Tibial nerve (tissue), 3 donors: Measurements from ENCODE around the gene SYNGR1.

Experiments
- POLR2A ChIP-seq, 2 donors: fragments of 450-650 bp; IDR thresholded peaks; one replicate each; pipeline ENCODE4 v1.6.1; 2017; ENCODE audit warnings: antibody characterized with exemption in 2 of 2, mild to moderate bottlenecking in 2 of 2, moderate library complexity in 2 of 2
- TF ChIP-seq, protein P1 (sequence below), 5 experiments: fragments of 200-600 bp in 3 of 5; fragments of 450-650 bp in 2 of 5; sonication (generic) in 3 of 5; IDR thresholded peaks; one replicate each; pipeline ENCODE4 v1.5.1; 2016 to 2019; ENCODE audit warnings: antibody characterized with exemption in 5 of 5, mild to moderate bottlenecking in 3 of 5, moderate library complexity in 2 of 5

DNA sequence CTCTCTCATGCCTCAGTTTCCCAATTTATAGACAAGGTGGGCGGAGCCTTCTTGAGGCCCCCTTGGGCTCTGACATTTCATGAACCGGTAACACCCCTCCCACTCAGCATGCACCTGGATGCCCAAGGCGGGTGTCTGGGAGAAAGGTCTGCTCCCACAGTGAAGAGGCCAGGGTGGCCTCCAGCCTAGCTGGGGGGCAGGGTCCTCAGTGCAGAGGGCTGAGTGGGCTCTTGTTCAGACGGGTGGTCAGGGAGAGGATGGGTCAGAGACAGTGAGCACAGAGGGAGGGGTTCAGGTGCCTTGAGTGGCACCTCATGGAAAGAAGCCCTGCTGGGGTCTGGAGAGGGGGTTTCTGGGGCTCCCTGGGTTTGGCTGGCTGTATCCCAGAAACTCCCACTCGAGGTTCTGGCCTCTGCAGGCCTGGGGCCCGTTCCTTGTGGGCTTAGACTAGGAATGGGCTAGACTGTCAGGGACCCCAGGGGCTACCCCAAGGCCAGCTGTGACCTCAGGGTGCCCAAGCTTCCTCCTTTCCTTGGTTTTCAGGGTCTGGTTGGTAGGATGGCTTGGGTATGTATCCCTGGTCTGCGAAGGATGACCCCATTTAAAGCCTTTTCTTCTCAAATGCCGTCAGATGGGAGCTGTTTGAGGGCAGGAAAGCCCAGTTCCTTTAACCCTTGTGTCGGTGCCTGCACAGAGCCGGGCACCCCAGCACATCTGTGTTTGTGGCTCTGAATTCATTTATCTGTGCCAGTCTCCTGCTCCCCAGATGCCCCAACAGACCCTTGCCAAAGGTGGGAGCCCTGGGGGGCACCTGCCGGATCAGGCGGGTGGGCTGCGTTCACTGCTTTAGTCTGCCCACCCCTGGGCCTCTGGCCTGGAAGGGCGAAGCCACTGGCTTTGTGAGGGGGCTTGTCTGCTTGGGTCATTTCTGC lies 1.2 kb downstream of the SYNGR1 start:
- TF ChIP-seq, protein P1, sequence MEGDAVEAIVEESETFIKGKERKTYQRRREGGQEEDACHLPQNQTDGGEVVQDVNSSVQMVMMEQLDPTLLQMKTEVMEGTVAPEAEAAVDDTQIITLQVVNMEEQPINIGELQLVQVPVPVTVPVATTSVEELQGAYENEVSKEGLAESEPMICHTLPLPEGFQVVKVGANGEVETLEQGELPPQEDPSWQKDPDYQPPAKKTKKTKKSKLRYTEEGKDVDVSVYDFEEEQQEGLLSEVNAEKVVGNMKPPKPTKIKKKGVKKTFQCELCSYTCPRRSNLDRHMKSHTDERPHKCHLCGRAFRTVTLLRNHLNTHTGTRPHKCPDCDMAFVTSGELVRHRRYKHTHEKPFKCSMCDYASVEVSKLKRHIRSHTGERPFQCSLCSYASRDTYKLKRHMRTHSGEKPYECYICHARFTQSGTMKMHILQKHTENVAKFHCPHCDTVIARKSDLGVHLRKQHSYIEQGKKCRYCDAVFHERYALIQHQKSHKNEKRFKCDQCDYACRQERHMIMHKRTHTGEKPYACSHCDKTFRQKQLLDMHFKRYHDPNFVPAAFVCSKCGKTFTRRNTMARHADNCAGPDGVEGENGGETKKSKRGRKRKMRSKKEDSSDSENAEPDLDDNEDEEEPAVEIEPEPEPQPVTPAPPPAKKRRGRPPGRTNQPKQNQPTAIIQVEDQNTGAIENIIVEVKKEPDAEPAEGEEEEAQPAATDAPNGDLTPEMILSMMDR (IDR thresholded peaks at IDR 0.05): no peak
- no peak for TF ChIP-seq POLR2A (IDR thresholded peaks at IDR 0.05)
